Body of pancreas (tissue), 4 donors: ENCODE results near the gene PLXNB3. TPM values are rescaled to one million over a fixed set of nuclear protein-coding genes. Genes with fewer than 3 reads are reported as not detected.

Experiments
- ATAC-seq: fragments of 150-250 bp; one replicate; pipeline ENCODE4 v1.9.1; 2016
- DNase-seq, 4 donors: peaks; one replicate each; pipeline ENCODE4 v3.0.0-alpha.2; 2019
- H3K27ac ChIP-seq, 4 donors: fragments of 200-600 bp; sonication (generic); 1 replicate in 3 of 4; 2 replicates in 1 of 4; pipeline versions ENCODE4 v1.5.1 to v1.6.1; 2016 to 2019; ENCODE audit warnings: mild to moderate bottlenecking in 1 of 4, mixed read lengths in 1 of 4, moderate library complexity in 1 of 4
- H3K27me3 ChIP-seq, 2 donors: fragments of 200-600 bp; sonication (generic); one replicate each; pipeline ENCODE4 v1.6.0; 2016; ENCODE audit warnings: mild to moderate bottlenecking in 1 of 2
- H3K36me3 ChIP-seq, 2 donors: fragments of 200-600 bp; sonication (generic); replicated peaks in 1 of 2; 2 replicates each; pipeline ENCODE4 v1.5.1; 2016; ENCODE audit warnings: low read depth in 2 of 2; ENCODE audit not compliant: insufficient read depth in 1 of 2
- H3K4me1 ChIP-seq: fragments of 200-600 bp; sonication (generic); one replicate; pipeline ENCODE4 v1.6.0; 2016
- H3K4me3 ChIP-seq, 2 donors: fragments of 200-600 bp; sonication (generic); 1 replicate in 1 of 2; 2 replicates in 1 of 2; pipeline ENCODE4 v1.5.1; 2016 to 2019
- H3K9me3 ChIP-seq, 3 donors: fragments of 200-600 bp; sonication (generic); 1 replicate in 2 of 3; 2 replicates in 1 of 3; pipeline ENCODE4 v1.5.1; 2016
- POLR2A ChIP-seq, 3 donors: fragments of 450-650 bp; IDR thresholded peaks; one replicate each; pipeline ENCODE4 v1.6.1; 2016; ENCODE audit warnings: antibody characterized with exemption in 3 of 3, mild to moderate bottlenecking in 2 of 3
- WGBS, 2 donors: methylation state at CpG; one replicate each; pipeline ENCODE4 v1.1.5; 2017; 5-methylcytosine and 5-hydroxymethylcytosine counted together
- intact Hi-C: fragments of 100-400 bp; cut with DNase I; formaldehyde crosslinking; loops from one replicate; pipeline ENCODE4 v1.15.1; 2023
- total RNA-seq, 2 donors: library from RNA; depleted of rRNA; stranded (reverse); fragments of >200 nt; gene quantifications; one replicate each; pipeline ENCODE4 v1.1.0, GENCODE V29; 2016
- TF ChIP-seq, protein P1 (sequence below), 7 experiments: fragments of 450-650 bp in 4 of 7; fragments of 200-600 bp in 3 of 7; sonication (generic) in 3 of 7; IDR thresholded peaks; one replicate each; pipeline ENCODE4 v1.5.1; 2016 to 2019; ENCODE audit warnings: antibody characterized with exemption in 7 of 7

The PLXNB3 gene
- total RNA-seq, 2 donors from 2014 or later = 4.2 to 13.2 TPM

DNA sequence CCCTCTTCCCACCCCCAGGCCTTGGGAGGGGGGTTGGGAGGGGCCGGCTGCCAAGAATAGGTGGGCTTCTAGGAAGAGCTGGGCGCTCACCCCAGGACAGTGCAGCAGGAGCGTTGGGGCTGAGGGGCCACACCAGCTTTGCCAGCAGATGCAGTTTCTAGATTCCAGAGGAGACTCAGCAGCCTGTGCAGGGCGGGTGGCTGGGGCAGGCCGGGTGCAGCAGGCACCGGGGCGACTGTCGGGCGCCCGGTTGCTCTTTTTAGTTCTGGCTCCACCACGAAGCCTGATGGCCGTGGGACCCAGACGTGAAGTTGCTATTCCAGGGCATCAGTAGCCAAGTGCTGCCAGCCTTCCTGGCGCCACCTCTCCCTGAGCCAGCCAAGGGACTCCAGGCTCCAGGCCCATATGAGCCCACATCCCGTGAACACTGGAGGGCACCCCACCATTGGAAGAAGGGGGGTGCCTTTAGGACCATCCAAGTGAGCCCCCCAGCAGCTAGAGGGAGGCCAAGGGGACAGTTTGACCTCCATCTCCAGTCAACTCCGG lies 36.2 kb downstream of the PLXNB3 start:
- Histone ChIP-seq H3K27ac (no peak overlapping the region), H3K9me3 (no peaks in the 10 kb centered on the region), H3K4me1 (peaks cover 35% of the 10 kb centered on the region), H3K36me3 (no peaks in the 10 kb centered on the region), H3K4me3 (no peak overlapping the region), H3K27me3 (no peaks in the 10 kb centered on the region)
- DNase-seq (no peak), ATAC-seq (no peak)
- 78% methylated on average over 8 of the region's 16 CpGs; no CpG with 5 or more reads in 1 of the 2 donors for WGBS, 2 donors
- intact Hi-C loops = no loop called here
- no peak for TF ChIP-seq POLR2A (IDR thresholded peaks at IDR 0.05)
- TF ChIP-seq, protein P1, sequence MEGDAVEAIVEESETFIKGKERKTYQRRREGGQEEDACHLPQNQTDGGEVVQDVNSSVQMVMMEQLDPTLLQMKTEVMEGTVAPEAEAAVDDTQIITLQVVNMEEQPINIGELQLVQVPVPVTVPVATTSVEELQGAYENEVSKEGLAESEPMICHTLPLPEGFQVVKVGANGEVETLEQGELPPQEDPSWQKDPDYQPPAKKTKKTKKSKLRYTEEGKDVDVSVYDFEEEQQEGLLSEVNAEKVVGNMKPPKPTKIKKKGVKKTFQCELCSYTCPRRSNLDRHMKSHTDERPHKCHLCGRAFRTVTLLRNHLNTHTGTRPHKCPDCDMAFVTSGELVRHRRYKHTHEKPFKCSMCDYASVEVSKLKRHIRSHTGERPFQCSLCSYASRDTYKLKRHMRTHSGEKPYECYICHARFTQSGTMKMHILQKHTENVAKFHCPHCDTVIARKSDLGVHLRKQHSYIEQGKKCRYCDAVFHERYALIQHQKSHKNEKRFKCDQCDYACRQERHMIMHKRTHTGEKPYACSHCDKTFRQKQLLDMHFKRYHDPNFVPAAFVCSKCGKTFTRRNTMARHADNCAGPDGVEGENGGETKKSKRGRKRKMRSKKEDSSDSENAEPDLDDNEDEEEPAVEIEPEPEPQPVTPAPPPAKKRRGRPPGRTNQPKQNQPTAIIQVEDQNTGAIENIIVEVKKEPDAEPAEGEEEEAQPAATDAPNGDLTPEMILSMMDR (IDR thresholded peaks at IDR 0.05) = no peak

DNA sequence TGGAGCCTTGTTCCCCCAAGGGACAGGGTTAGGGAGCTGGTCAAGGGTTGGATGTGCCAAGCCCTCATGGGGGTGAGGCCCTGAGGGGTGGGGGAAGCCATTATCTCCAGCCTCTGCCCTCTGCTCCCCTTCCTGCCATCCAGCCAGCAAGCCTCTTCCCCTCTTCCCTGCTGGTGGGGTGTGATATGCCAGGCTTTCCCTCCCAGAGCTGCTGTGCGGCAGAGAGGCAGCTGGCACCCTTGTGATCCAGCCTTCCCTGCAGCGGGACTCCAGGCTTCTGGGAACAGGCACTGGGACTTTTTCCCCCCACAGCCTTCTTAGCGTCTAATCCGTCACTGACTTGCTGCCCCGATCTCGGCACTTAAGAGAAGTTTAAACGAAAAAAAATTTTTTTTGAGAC lies 36.7 kb downstream of the PLXNB3 start:
- no peaks in the 10 kb centered on the region for H3K27me3 ChIP-seq
- 77 to 81% methylated on average over 7 of the region's 7 CpGs for WGBS, 2 donors
- DNase-seq (no peak), ATAC-seq (no peak)
- no peak for TF ChIP-seq POLR2A (IDR thresholded peaks at IDR 0.05)
- TF ChIP-seq, protein P1 (IDR thresholded peaks at IDR 0.05) = no peak
- H3K9me3 ChIP-seq = no peaks in the 10 kb centered on the region
- no peak overlapping the region for H3K4me3 ChIP-seq
- no peaks in the 10 kb centered on the region for H3K36me3 ChIP-seq
- intact Hi-C loops = no loop called here
- peaks cover 30% of the 10 kb centered on the region for H3K4me1 ChIP-seq
- no peak overlapping the region for H3K27ac ChIP-seq

DNA sequence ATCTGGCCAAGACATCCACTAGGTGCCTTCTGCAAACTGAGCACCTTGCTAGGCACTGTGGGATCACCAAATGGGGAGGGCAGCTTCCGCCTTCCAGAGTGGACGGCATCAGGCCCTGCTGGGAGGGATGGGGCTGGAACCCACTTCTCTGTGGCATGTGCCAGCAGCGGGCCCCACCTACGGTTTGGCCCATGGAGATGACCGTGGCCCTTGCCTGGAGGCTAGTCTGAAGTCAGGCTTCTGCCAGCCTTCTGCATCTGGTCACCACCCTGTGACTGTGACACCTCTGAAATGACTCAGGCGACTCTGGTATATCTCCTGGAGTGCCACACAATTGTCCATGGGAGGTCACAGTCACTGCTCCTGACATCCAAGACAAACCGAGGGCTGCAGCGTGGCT lies 37.6 kb downstream of the PLXNB3 start:
- Histone ChIP-seq H3K4me3 (no peak overlapping the region), H3K9me3 (no peaks in the 10 kb centered on the region), H3K4me1 (peaks cover 21% of the 10 kb centered on the region), H3K36me3 (no peaks in the 10 kb centered on the region), H3K27ac (no peak overlapping the region), H3K27me3 (no peaks in the 10 kb centered on the region)
- no peak for TF ChIP-seq POLR2A (IDR thresholded peaks at IDR 0.05)
- ATAC-seq (no peak), DNase-seq (no peak)
- intact Hi-C loops = no loop called here
- WGBS, 2 donors = 81 to 100% methylated on average over 1 to 5 of the region's 8 CpGs

DNA sequence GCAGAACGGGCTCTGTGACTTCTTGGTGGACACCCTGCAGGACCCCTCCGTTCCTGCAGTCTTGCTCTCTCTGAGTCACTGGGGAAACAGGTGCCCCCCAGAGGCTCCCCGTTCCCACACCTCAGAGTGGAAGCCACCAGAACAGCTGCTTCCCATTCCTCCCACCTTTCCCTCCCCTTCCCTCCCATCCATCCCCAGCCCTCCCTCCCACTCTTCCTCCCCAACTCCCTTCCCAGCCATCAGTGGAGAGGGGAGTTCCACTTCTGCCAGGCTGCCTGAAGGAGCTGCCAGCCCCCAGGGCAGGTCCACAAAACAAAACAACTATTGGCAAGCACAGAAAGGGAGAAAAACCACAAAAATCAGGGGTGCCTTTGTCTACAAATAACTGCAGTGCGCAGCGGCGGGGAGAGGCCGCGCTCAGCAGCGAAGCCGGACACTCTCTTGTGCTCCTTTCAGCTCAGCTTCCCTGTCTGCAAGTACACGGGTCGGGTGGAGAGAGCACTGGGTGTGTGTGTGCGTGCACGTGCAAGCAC lies 38.5 kb downstream of the PLXNB3 start:
- no peaks in the 10 kb centered on the region for H3K9me3 ChIP-seq
- WGBS, 2 donors = 40 to 59% methylated on average over 1 to 13 of the region's 14 CpGs
- ATAC-seq = no peak

DNA sequence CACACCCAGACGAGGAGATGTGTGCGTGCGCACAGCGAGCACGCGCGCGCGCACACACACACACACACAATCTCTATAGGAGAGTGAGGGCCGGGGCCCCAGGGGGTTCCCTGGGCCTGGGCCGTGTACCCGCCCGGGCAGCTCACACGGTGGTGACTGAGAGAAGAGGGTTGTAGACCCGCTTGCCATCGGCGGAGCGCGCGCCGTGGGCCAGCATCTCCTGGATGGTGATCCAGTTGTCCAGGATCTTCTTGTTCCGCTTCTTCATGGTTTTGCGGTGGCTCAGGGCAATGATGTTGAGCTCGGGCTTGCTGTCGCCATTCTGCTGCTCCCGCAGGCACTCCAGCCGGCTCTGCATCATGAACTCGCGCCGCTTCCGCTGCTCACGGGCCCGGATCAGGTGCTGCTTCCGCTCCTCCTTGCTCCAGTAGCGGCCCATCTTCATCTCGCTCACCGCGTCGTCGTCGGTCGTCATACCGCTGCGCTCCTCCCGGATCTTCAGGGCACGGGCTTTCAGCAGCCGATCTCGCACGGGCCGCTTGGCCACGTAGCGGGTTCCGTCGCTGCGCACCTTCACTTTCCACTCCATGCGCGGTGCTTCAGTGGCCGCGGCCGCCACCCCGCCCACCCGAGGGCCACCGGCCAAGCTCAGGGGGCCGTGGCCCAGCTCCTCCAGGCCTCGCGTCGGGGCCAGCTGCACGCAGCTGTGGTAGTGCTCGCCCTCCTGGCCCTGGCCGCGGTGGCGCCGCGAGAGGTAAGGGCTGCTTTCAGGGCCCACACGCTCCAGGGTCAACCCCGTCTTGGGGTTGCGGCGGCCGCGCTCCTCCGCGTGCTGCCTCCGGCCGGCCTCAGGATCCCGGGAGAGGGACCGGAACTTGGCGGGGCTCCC lies 39.4 kb downstream of the PLXNB3 start:
- H3K27me3 ChIP-seq = no peaks in the 10 kb centered on the region
- H3K27ac ChIP-seq = no peak overlapping the region
- H3K4me1 ChIP-seq = peaks cover 11% of the 10 kb centered on the region
- 92 to 98% methylated on average over 19 to 41 of the region's 87 CpGs for WGBS, 2 donors
- no peak overlapping the region for H3K4me3 ChIP-seq
- H3K36me3 ChIP-seq = no peaks in the 10 kb centered on the region
- TF ChIP-seq, protein P1 (IDR thresholded peaks at IDR 0.05) = no peak
- TF ChIP-seq POLR2A (IDR thresholded peaks at IDR 0.05) = no peak
- ATAC-seq = no peak
- H3K9me3 ChIP-seq = no peaks in the 10 kb centered on the region
- intact Hi-C loops = no loop called here
- no peak for DNase-seq

More for the DNA sequence above, 38.5 kb downstream of the PLXNB3 start:
- Histone ChIP-seq H3K4me1 (peaks cover 12% of the 10 kb centered on the region), H3K27ac (no peak overlapping the region), H3K27me3 (no peaks in the 10 kb centered on the region), H3K4me3 (no peak overlapping the region), H3K36me3 (no peaks in the 10 kb centered on the region)
- intact Hi-C loops = no loop called here
- DNase-seq = no peak
- TF ChIP-seq, protein P1 (IDR thresholded peaks at IDR 0.05) = no peak
